CD4-positive, alpha-beta T cell treated with Interleukin-21 for 1 hour (primary cell): ENCODE data around the gene BIVM.

Experiments used
- DNase-seq: peaks from one replicate; pipeline ENCODE4 v3.0.0-alpha.2; 2020

The BIVM gene

GRCh38 chr13:102881819-102882686, 83.1 kb downstream of the BIVM start:
- no peak for DNase-seq
